Activated T-helper 17 cell treated with anti-CD3 and anti-CD28 coated beads, Interleukin-2, amount 50 U/mL, for 72 hours (primary cell): ENCODE results near the gene TRDN. TPM values are rescaled to one million over a fixed set of nuclear protein-coding genes. Genes with fewer than 3 reads are reported as not detected.

ENCODE experiments used
- ATAC-seq: fragments of 150-1000 bp; cut with Tn5 transposase; replicated peaks from 2 replicates; pipeline ENCODE4 v1.10.0; 2021; ENCODE audit warnings: mild to moderate bottlenecking, moderate library complexity
- H3K27ac Mint-ChIP-seq: one replicate; pipeline ENCODE4 v1.8.0; 2022; ENCODE audit warnings: mixed read lengths
- H3K27me3 Mint-ChIP-seq: one replicate; pipeline ENCODE4 v1.8.0; 2022; ENCODE audit warnings: mixed read lengths
- H3K36me3 Mint-ChIP-seq: one replicate; pipeline ENCODE4 v1.8.0; 2022; ENCODE audit warnings: low read depth, mild to moderate bottlenecking, mixed read lengths
- H3K4me1 Mint-ChIP-seq: one replicate; pipeline ENCODE4 v1.8.0; 2022; ENCODE audit warnings: mixed read lengths
- H3K4me3 Mint-ChIP-seq: one replicate; pipeline ENCODE4 v1.8.0; 2022; ENCODE audit warnings: mild to moderate bottlenecking, mixed read lengths
- H3K9me3 Mint-ChIP-seq: one replicate; pipeline ENCODE4 v1.8.0; 2022; ENCODE audit warnings: mixed read lengths
- total RNA-seq, 2 donors: library from RNA; stranded (reverse); gene quantifications; one replicate each; pipeline ENCODE4 v1.2.3, GENCODE V29; 2022

TRDN gene
- total RNA-seq, 2 donors from 2014 or later = not detected

DNA sequence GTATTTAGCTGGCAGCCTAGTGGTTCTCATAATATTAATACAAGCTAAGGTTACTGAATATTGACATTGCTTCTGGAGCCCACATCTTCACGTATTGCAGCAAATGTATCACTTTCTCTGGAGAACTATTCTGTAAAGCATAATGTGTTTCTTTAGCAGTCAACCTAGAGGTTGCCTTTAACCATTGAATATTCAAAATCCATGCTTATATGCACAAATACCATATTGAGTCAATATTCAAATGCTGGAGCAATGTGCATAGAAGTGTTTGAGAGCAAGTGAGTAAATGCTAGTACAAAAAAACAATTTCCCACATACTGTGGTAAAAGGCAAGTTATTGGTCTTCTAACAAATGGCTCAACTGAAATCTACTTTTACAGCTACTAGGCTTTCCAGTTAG is 231.8 kb downstream of the TRDN start:
- no peak overlapping the region for H3K27ac Mint-ChIP-seq
- no peaks in the 10 kb centered on the region for H3K27me3 Mint-ChIP-seq
- no peaks in the 10 kb centered on the region for H3K9me3 Mint-ChIP-seq
- H3K4me1 Mint-ChIP-seq = no peaks in the 10 kb centered on the region
- no peak overlapping the region for H3K4me3 Mint-ChIP-seq
- no peaks in the 10 kb centered on the region for H3K36me3 Mint-ChIP-seq
- no peak for ATAC-seq

- H3K27me3 Mint-ChIP-seq = no peaks in the 10 kb centered on the region
- no peak for ATAC-seq
- no peaks in the 10 kb centered on the region for H3K4me1 Mint-ChIP-seq
Measured at GRCh38 chr6:123402052-123402451, 234.7 kb downstream of the TRDN start.

DNA sequence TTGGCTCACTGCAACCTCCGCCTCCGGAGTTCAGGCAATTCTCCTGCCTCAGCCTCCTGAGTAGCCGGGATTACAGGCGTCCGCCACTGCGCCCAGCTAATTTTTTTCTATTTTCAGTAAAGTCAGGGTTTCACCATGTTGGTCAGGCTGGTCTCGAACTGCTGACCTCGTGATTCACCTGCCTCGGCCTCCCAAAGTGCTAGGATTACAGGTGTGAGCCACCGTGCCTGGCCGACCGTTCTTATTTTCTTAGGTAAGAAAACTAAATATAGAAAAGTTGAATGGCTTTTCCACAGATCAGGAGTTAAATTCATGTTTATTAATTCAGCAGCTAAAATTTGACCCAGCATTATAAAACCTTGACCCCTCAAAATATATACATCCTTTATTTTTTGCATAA is 238.7 kb downstream of the TRDN start:
- Mint-ChIP-seq H3K36me3 (no peaks in the 10 kb centered on the region), H3K9me3 (no peaks in the 10 kb centered on the region), H3K27me3 (no peaks in the 10 kb centered on the region), H3K27ac (no peak overlapping the region), H3K4me3 (no peak overlapping the region), H3K4me1 (no peaks in the 10 kb centered on the region)
- no peak for ATAC-seq

More at GRCh38 chr6:123402052-123402451, 234.7 kb downstream of the TRDN start:
- H3K4me3 Mint-ChIP-seq = no peak overlapping the region
- no peak overlapping the region for H3K27ac Mint-ChIP-seq
- H3K9me3 Mint-ChIP-seq = no peaks in the 10 kb centered on the region
- H3K36me3 Mint-ChIP-seq = no peaks in the 10 kb centered on the region

DNA sequence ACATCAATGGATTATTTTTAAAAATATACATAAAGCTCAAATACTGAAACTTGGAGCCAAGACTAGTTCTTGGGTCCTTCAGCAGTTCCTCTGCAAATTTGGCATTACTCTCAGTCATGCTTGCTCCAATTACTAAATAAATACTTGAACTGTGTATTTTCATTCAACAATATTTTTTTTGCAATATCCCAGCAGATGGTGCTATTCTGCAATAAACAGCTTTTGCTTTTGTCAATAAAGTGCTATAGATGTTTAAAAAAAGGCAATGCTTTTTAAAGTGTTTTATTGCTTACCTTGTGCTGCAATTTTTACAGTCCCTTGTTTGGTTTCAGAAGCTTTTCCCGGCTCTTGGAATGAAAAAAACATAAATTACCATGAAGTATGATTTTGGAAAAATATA is 243.4 kb downstream of the TRDN start:
- Mint-ChIP-seq H3K4me1 (no peaks in the 10 kb centered on the region), H3K9me3 (no peaks in the 10 kb centered on the region), H3K27me3 (no peaks in the 10 kb centered on the region), H3K36me3 (no peaks in the 10 kb centered on the region), H3K27ac (no peak overlapping the region), H3K4me3 (no peak overlapping the region)
- ATAC-seq = no peak

DNA sequence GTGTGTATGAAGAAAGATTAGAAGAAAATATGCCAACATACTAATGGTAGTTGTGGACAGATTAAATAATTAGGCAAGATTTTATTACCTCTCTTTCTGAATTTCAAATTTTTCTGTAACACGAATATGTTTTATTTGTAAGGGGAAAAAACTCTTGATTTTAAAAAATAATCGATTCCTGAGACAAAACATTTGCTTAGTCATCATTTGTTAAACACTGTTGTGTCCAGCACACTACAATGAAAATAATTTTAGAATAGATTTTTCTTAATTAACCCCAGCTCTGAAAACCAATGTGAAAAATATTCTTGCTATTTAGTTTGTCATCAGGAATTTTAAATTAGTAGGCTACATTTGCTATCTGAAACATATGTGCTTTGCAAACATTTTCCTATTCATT is 253.0 kb downstream of the TRDN start:
- no peaks in the 10 kb centered on the region for H3K4me1 Mint-ChIP-seq
- H3K27ac Mint-ChIP-seq = no peak overlapping the region
- no peak for ATAC-seq
- H3K36me3 Mint-ChIP-seq = no peaks in the 10 kb centered on the region
- H3K9me3 Mint-ChIP-seq = no peaks in the 10 kb centered on the region
- no peaks in the 10 kb centered on the region for H3K27me3 Mint-ChIP-seq
- no peak overlapping the region for H3K4me3 Mint-ChIP-seq

GRCh38 chr6:123380257-123380656 is 256.5 kb downstream of the TRDN start:
- H3K4me1 Mint-ChIP-seq = no peaks in the 10 kb centered on the region
- no peaks in the 10 kb centered on the region for H3K27me3 Mint-ChIP-seq
- no peak overlapping the region for H3K4me3 Mint-ChIP-seq
- H3K27ac Mint-ChIP-seq = no peak overlapping the region
- no peaks in the 10 kb centered on the region for H3K36me3 Mint-ChIP-seq
- no peak for ATAC-seq
- no peaks in the 10 kb centered on the region for H3K9me3 Mint-ChIP-seq

DNA sequence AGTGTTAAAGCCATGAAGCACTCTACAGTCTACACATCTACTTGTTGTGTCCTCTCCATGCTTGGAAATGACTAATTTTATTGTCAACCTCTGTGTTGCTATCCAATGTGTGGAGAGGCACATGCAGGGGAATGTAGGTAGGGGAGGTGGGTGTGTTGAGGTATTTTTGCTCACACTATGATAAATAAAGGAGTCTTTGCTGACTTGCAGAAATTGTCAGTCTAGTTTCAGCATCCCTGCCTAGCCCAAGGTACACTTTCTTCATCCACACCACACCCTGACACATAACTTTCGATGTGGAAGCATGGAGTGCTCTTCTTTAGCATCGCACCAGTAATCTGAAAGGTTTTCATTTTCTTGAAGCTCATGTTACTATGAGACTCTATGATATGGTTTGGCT is 264.0 kb downstream of the TRDN start:
- no peak overlapping the region for H3K4me3 Mint-ChIP-seq
- H3K36me3 Mint-ChIP-seq = no peaks in the 10 kb centered on the region
- no peaks in the 10 kb centered on the region for H3K27me3 Mint-ChIP-seq
- no peak overlapping the region for H3K27ac Mint-ChIP-seq
- H3K4me1 Mint-ChIP-seq = no peaks in the 10 kb centered on the region
- no peak for ATAC-seq
- H3K9me3 Mint-ChIP-seq = no peaks in the 10 kb centered on the region

DNA sequence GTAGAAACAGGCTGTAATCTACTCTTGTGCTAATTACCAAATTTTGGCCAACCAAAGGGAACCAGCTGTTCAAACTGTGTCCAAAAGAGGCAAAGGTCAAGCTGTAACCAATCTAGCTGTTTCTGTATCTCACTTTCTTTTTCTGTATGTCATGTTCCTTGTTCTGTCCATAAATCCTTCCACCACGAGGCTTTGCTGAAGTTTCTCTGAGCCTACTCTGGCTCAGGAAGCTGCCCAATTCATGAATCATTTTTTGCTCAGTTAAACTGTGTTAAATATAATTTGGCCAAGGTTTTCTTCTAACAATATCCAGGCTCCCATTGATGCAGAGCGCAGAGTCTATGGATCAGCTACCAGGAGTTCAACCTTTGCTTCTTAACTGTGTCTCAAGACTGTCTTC is 272.8 kb downstream of the TRDN start:
- Mint-ChIP-seq H3K4me3 (no peak overlapping the region), H3K27ac (no peak overlapping the region), H3K27me3 (no peaks in the 10 kb centered on the region), H3K9me3 (peaks cover 7% of the 10 kb centered on the region), H3K36me3 (no peaks in the 10 kb centered on the region), H3K4me1 (no peaks in the 10 kb centered on the region)
- no peak for ATAC-seq

GRCh38 chr6:123360359-123360758 is 276.4 kb downstream of the TRDN start:
- no peak overlapping the region for H3K4me3 Mint-ChIP-seq
- no peaks in the 10 kb centered on the region for H3K36me3 Mint-ChIP-seq
- no peak for ATAC-seq
- H3K27ac Mint-ChIP-seq = no peak overlapping the region
- H3K27me3 Mint-ChIP-seq = no peaks in the 10 kb centered on the region
- H3K4me1 Mint-ChIP-seq = no peaks in the 10 kb centered on the region
- peaks cover 7% of the 10 kb centered on the region for H3K9me3 Mint-ChIP-seq

GRCh38 chr6:123352705-123353104 is 284.0 kb downstream of the TRDN start:
- Mint-ChIP-seq H3K9me3 (peaks cover 5% of the 10 kb centered on the region), H3K4me3 (no peak overlapping the region), H3K27me3 (no peaks in the 10 kb centered on the region), H3K36me3 (no peaks in the 10 kb centered on the region), H3K27ac (no peak overlapping the region), H3K4me1 (no peaks in the 10 kb centered on the region)
- ATAC-seq = no peak

GRCh38 chr6:123352279-123352678 is 284.5 kb downstream of the TRDN start:
- Mint-ChIP-seq H3K36me3 (no peaks in the 10 kb centered on the region), H3K4me3 (no peak overlapping the region), H3K4me1 (no peaks in the 10 kb centered on the region), H3K27me3 (no peaks in the 10 kb centered on the region), H3K27ac (no peak overlapping the region), H3K9me3 (peaks cover 5% of the 10 kb centered on the region)
- no peak for ATAC-seq

DNA sequence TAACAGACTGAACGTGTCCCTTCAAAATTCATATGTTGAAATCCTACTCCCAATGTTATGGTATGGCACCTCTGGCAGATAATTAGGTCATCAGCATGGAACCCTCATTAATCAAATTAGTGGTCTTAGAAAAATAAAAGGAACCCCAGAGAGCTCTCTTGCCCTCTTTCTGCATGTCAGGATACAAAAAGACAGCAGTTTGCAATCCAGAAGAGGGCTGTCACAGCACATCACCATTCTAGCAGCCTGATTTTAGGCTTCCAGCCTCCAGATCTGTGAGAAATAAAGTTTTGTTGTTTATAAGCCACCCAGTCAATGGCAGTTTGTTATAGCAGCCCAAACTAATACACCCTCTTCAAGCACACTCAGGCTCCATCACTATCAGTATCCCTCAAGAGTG is 292.9 kb downstream of the TRDN start:
- no peaks in the 10 kb centered on the region for H3K9me3 Mint-ChIP-seq
- ATAC-seq = no peak
- no peaks in the 10 kb centered on the region for H3K27me3 Mint-ChIP-seq
- no peaks in the 10 kb centered on the region for H3K4me1 Mint-ChIP-seq
- H3K36me3 Mint-ChIP-seq = no peaks in the 10 kb centered on the region
- H3K27ac Mint-ChIP-seq = no peak overlapping the region
- no peak overlapping the region for H3K4me3 Mint-ChIP-seq

DNA sequence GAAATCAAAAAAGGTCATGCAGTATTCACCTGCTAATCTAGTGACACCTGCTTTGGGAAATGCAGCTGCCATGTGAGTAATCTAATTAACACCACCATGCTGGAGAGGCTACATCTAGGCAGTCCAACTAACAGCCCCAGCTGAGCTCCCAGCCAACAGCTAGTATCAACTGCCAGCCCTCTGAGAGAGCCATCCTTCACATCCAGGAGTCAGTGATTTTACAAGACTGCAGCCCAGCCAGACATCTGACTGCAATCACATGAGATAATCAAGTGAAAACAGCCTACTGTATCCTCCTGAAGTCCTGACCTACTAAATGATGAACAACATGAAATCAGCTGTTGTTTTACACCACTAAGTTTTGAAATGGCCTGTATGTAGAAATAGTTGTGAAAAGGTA is 298.4 kb downstream of the TRDN start:
- Mint-ChIP-seq H3K4me1 (no peaks in the 10 kb centered on the region), H3K27ac (no peak overlapping the region), H3K4me3 (no peak overlapping the region), H3K27me3 (no peaks in the 10 kb centered on the region), H3K9me3 (no peaks in the 10 kb centered on the region), H3K36me3 (no peaks in the 10 kb centered on the region)
- no peak for ATAC-seq

DNA sequence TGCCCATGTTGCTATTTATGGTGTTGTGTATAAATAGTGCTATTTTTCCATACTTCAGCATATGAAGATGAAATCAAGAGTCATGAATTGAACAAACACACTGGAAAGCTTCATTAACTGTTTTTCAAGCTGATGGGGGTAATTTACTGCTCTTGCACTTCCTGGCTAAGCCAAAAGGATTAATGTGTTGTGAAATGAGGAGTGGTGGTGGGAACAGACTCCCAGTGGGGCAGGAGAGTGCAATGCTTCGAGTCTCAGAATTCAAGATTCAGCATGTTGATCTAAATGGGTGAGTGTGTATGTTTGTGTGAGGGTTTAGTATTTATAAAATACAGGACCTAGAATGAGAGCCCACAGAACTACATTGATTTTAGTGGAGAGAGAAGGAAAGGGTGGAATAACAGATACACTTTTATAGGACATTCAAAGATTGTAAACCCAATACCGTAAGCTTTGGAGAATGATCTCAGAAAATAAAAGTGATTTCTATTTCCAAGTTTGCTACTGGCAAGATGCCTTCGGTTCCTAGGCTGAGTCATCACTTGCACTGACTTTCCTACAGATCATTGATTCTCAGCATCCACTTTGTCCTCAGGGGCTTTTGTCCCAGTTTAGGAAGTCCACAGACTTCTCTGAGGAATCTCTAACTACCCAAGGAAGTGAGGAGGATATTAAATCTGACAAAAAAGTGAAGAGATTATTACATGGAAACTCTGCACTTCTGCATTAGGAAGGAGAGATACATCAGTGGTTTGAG is 303.6 kb downstream of the TRDN start:
- no peaks in the 10 kb centered on the region for H3K27me3 Mint-ChIP-seq
- no peak overlapping the region for H3K4me3 Mint-ChIP-seq
- H3K36me3 Mint-ChIP-seq = no peaks in the 10 kb centered on the region
- no peaks in the 10 kb centered on the region for H3K9me3 Mint-ChIP-seq
- no peak for ATAC-seq
- no peak overlapping the region for H3K27ac Mint-ChIP-seq
- no peaks in the 10 kb centered on the region for H3K4me1 Mint-ChIP-seq

DNA sequence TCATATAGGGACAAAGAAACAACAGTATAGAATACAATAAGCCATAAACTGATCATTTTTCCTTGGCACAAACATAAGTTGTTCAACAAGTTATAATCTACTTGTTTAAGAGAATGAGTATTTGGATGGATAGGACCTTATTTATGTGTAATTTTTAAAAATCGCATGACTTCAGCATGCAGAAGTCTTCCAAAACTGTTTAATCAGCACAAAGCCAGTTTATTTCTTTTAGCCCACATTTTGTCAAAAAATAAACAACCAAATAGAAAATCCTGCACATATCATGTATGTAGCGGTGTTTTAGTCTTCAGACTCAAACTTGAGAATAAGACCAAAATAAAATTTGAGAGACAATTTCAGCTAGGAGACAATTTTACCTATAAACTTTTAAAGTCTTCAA is 304.7 kb downstream of the TRDN start:
- Mint-ChIP-seq H3K4me1 (no peaks in the 10 kb centered on the region), H3K36me3 (no peaks in the 10 kb centered on the region), H3K9me3 (no peaks in the 10 kb centered on the region), H3K4me3 (no peak overlapping the region), H3K27me3 (no peaks in the 10 kb centered on the region), H3K27ac (no peak overlapping the region)
- no peak for ATAC-seq

DNA sequence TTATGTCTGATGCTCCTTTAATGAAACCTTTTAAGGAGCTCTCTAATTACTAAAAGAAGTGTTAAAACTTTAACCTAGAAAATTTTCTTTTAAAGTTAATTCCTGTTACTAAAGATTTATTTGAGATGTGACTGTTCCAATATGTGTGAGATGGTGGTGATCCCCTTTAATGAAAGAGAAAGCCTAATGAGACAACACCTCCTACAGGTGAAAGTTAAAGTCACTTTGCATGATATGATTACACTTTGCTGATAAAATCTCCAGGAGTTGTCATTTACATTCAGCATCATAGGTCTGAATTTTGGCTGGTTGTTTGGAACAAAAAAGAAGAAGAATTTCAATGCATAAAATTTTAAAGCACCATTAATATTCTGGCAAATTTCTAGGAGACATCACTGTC is 307.4 kb downstream of the TRDN start:
- H3K36me3 Mint-ChIP-seq = no peaks in the 10 kb centered on the region
- H3K4me1 Mint-ChIP-seq = no peaks in the 10 kb centered on the region
- no peak overlapping the region for H3K27ac Mint-ChIP-seq
- no peak overlapping the region for H3K4me3 Mint-ChIP-seq
- ATAC-seq = no peak
- no peaks in the 10 kb centered on the region for H3K9me3 Mint-ChIP-seq
- no peaks in the 10 kb centered on the region for H3K27me3 Mint-ChIP-seq
